HEK293T (cell line): ENCODE data around the gene MGAT4A.

Source experiments
- ARNT ChIP-seq: fragments of 450-650 bp; IDR thresholded peaks from 2 replicates; pipeline ENCODE4 v1.6.1; 2017; ENCODE audit warnings: mild to moderate bottlenecking
- BHLHE40 ChIP-seq: fragments of 450-650 bp; IDR thresholded peaks from 2 replicates; pipeline ENCODE4 v1.6.1; 2016; ENCODE audit warnings: mild to moderate bottlenecking, moderate library complexity, borderline replicate concordance
- HDGF ChIP-seq: fragments of 450-650 bp; IDR thresholded peaks from 2 replicates; pipeline ENCODE4 v1.6.1; 2017; ENCODE audit warnings: antibody characterized with exemption, borderline replicate concordance

- no peak for TF ChIP-seq BHLHE40
- TF ChIP-seq ARNT: no peak
- TF ChIP-seq HDGF: no peak
Measured at GRCh38 chr2:98643496-98644100, 87.3 kb downstream of the MGAT4A start.
